Measurements from ENCODE around the gene TLR8.
"Not testable (repeated sequence)": the region's sequence is repeated elsewhere in the genome, so short reads cannot be mapped to it uniquely, and the experiment has no call there.

DNA sequence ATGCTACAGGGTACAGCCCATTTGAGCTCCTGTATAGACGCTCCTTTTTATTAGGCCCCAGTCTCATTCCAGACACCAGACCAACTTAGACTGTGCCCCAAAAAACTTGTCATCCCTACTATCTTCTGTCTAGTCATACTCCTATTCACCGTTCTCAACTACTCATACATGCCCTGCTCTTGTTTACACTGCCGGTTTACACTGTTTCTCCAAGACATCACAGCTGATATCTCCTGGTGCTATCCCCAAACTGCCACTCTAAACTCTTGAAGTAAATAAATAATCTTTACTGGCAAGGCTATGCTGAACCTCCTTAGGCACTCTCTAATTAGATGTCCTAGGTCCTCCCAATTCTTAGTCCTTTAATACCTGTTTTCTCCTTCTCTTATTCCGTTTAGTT lies 38.0 kb downstream of the TLR8 start:
- TF ChIP-seq, protein P1, sequence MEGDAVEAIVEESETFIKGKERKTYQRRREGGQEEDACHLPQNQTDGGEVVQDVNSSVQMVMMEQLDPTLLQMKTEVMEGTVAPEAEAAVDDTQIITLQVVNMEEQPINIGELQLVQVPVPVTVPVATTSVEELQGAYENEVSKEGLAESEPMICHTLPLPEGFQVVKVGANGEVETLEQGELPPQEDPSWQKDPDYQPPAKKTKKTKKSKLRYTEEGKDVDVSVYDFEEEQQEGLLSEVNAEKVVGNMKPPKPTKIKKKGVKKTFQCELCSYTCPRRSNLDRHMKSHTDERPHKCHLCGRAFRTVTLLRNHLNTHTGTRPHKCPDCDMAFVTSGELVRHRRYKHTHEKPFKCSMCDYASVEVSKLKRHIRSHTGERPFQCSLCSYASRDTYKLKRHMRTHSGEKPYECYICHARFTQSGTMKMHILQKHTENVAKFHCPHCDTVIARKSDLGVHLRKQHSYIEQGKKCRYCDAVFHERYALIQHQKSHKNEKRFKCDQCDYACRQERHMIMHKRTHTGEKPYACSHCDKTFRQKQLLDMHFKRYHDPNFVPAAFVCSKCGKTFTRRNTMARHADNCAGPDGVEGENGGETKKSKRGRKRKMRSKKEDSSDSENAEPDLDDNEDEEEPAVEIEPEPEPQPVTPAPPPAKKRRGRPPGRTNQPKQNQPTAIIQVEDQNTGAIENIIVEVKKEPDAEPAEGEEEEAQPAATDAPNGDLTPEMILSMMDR (IDR thresholded peaks at IDR 0.05; ENCODE audit: low read length) = not testable (repeated sequence)
- not testable (repeated sequence) for TF ChIP-seq EZH2 (optimal IDR thresholded peaks at IDR 0.05; ENCODE audit: low read depth, low read length)
